Activated CD4-positive, alpha-beta T cell treated with anti-CD3 and anti-CD28 coated beads, Interleukin-2, Interleukin-4, amounts not matched to agents 100 ng/mL and 50 ng/mL, durations not matched to agents 16 hours and 8 hours (primary cell): ENCODE results near the gene BMP2K.

Experiments used
- DNase-seq: peaks from one replicate; pipeline ENCODE4 v3.0.0-alpha.2; 2020; ENCODE audit warnings: low spot score

Gene BMP2K

DNA sequence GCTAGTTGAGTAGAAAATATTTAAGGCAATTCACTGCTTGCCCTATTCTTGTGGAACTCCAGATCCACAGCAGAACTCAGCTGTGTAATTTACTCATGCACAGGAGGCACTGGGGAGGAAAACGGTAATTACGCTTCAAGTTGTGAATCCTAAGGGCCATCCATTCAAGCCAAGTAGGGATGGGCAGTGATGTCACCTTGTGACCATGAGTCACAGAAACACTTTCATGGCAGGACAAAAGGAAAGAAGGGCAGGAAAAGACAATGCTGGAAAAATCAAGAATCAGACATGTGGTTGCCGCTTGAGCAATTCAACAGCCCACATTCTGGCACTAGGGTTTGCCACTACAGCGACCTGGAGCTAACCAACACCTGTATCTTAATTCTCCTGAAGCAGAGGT is 161.7 kb downstream of the BMP2K start:
- DNase-seq: no peak

DNA sequence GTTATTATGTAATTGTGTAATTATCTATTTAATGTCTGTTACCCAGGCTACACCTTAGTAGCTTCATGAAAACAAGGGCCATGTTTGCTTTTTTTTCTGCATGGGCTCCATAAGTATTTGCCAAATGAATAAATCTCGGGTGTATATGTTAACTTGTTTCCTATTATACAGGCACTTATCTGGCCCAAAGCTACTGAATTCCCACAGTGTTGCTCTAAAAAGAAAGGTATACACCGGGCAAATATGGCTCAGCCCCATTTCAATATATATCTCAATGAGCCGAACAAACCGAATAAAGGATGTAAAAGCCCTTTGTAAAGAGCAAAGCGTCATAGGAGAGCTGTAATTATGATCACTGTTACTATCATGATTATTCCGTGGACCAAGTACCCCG is 162.3 kb downstream of the BMP2K start:
- DNase-seq: no peak

DNA sequence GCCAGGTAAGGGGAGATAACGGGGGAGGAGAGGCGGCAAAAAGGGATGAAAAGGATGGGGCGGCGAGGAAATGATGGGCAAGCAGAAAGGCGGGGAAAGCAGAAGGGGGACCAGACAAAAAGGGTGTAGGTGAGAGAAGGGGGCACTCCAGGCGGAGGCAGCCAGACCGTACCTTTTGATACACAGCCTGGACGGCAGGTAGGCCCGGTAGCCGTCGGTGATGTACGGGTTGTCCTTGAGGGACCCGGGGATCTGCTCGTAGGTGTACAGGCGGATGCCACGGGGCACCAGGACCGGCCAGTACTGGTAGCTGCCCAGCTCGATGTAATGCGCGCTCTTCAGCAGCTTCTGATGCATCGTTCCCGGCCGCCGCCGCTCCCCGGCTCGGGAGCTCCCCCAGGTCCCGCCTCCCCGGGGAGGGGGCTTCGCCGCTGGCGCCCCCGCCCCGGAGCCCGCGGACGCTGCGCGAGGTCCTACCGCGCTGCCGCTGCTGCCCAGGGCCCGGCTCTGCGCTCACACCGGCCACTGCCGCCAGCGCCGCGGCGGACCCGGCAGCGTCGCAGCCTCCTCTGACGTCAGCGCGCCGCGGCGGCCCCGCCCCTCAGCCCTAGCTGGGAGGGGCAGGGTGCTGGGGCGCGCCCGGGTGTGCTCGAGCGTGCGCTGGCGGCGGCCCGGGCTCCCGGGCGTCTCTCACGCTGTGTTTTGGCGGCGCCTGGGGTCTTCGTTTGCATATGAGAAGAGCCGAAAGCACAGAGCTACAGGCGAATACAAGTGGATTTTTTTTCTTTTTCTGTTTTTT is 162.9 kb downstream of the BMP2K start, which contains the start of gene PAQR3:
TSS of gene PAQR3 (minus strand) at position 571 of the 799 bp plus-strand sequence. CDS start at position 357, 214 bp downstream.
- DNase-seq: peak; percentile 82

DNA sequence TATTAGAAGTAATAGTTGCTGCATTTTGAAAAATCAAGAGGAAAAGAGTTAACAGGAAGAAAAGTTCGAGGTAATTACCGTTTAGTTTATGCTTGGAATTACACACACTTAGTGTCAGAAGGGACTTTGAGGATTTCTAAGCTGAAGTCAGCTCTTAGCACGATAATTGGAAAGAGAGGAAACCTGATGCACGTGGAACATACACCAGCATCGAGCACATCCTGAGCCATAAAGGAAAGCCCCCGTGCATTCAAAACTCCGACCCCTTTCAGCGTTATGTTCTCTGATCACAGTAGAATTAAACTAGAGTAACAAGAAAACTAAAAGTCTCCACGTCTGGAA is 163.5 kb downstream of the BMP2K start:
- DNase-seq: no peak

DNA sequence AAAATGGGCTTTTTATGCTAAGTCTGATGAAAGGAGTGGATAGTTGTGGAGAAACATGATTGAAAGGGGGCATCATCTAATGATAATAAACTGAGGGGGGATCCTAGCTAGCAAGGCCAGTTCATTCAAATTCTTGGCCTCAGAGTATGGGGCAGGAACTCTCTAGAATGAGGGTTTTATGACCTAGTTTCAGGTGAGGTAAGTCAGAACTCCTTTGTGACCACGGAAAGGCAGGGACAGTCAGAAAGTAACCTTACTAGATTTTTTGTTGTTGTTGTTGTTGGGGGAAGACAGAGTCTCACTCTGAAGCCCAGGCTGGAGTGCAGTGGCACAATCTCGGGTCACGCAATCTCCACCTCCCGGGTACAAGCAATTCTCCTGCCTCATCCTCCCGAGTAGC is 164.6 kb downstream of the BMP2K start:
- DNase-seq: peak; percentile 50

DNA sequence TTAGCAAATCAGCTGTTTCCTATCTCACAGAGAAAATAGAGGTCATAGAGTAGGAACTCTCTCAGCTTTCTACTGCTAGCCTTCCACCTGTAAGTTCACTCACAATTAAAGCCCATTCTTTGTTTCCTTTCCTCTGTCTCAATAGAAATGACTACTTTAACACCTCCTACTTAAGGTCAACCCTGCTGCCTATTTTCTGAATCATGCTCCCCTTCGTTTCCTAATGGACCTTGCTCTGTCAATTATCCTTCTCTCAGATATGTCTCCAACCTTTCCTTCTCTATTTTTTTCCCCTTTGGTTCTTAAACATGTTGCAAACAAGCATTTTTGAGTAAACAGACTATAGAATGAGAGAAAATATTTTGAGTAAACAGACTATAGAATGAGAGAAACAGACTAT is 168.2 kb downstream of the BMP2K start:
- DNase-seq: no peak

DNA sequence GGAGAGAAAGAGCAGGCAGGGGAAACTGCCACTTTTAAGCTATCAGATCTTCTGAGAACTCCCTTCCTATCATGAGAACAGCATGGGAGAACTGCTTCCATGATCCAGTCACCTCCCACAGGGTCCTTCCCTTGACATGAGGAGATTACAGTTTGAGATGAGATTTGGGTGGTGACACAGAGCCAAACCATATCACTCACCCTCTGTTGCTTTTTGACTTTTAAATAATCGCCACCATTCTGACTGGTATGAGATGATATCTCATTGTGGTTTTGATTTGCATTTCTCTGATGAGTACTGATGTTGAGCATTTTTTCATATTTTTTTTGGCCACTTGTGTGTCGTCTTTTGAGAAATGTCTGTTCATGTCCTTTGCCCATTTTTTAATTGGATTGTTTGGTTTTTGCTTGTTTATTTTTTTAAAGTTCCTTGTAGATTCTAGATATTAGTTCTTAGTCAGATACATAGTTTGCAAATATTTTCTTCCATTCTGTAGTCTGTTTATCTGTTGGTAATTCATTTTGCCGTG is 169.6 kb downstream of the BMP2K start:
- peak; percentile 15 for DNase-seq

DNA sequence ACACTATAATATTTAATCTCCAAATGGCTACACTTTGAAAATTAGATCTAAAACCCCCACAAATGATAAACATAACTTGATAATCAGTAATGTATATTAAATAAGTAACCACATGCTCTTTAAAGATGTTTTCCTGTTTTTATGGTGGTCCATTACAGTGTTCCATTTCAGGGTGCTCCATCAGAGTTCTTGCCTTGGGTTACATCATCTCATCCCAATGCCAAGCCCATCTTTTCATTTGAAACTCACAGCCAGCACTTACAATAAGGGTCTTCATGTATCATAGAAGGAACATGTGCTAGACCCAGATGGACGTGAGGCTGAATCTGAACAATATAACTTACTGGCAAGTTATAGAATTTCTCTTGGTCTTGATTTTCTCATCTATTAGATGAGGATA is 173.6 kb downstream of the BMP2K start:
- no peak for DNase-seq

DNA sequence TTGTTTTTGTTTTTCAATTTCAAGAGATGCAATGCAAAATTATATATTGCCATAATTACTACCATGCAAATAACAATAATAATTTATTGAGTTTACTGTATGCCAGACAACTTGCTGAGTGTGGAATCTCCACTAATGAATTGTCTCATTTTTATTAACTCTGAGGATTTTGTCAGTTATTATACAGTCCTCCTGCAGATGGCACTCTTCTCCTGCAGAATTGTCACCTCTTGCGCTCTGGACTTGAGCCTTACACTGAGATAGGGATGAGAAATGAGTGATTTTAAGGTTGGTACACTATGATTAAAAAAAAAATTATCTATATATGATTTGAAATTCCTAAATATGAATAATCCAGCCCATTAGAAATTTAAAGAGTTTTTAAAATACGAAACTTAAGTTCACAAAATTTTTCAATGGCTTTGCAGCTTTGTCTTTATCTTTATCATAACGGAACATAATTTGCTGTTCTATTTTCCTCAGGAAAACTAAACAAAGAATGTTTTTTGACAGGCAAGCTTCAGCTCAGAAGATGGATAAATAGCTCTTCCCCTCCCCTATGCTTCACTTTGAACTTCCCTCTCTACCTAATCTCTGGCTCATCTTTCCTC is 175.8 kb downstream of the BMP2K start:
- peak; percentile 53 for DNase-seq

DNA sequence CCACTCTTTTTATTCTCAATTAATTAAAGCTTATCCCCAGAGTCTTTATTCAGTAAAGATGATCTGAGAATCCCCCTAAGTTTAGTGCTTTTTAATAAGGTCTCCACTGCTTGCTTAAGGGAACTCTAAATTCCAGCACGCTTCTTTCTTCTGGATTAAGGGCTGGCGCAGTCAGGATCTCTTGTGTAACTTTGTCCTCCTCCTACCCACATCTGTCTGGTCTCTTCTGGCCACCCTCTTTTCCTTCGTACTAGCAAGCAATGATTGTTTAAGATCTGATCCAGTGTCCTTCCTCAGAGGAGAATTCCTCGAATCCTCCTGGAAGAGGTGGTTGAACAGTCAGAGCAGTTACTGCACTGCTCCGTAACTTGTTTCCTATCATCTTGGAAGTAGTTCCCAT is 177.1 kb downstream of the BMP2K start:
- DNase-seq: no peak

DNA sequence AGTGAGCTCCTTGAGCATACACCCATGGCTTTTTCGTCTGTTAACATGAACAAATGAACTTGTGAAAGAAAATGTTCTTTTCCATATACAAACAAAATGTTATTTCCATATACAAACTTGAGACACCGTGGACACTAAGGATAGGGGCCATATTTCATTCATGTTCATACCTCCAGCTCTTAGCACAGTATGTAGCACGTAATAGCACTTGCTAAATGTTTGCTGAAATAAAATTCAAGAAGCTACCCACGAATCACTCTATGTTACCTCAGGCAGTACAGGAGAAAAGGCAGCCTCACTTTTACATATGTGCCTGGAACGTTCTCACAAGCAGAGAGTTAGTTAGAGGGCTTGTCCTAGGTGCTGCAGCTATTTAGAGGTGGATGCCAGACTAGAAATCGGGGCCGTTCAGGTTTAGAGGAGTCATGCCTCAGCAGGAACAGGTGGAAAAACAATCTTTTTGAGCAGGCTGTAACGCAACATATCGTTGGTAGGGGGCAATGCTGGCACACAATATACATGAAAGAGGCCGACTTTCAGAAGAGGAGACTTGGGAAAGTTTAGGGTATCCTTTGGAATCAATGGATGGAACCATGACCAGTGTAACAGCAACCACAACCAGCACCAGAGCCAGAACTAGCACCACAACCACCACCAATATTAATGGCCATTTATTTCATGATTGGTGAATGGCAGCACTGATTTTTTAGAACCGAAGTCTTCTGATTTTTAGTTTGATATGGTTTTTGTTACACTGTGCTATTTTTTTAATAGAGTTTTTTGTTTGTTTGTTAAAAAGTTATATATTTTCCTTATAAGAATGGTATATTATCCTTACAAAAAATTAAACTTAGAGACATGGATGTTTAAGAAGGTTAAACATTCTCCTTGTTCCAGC is 177.9 kb downstream of the BMP2K start:
- no peak for DNase-seq

DNA sequence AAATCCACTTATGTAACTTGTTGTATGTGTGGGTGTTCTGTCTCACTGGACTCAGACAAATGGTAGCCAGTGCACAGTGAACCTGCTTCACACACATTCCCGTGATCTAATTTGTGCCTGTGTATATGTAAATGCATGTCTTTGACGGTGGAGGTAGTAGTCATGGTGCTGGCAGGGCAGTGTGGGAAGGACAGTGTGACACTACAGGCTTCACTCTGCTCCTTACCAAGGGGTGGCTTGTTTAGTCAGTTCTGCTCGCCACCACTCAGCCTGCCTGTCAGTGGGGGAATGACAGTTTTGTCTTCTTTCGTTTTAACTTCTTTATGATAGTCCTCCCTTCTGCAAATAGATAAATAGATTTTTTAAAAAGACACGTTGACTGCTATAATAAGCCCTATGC is 180.8 kb downstream of the BMP2K start:
- DNase-seq: no peak

DNA sequence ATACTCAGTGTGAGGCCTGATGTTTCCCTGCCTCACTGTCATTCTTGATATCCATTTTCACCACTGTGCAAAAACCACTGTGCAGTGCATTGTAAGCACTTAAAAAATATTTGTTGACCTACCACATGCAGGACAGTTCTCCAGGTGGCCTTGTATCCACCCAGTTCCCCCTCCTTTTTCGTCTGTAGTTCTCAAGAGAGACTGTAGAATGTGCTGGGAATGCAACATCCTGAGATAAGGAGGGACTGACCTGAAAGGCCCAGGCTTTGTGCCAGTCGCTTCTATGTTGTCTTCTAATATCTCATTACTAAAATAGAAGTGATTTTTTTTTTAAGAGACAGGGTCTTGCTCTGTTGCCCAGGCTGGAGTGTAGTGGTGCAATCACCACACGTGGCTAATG is 184.8 kb downstream of the BMP2K start:
- no peak for DNase-seq
